HL-60 (cell line): ENCODE data around the gene MRTFA.

ENCODE experiments used
- DNase-seq, 2 experiments: peaks; one replicate each; pipeline ENCODE4 v3.0.0-alpha.2; 2010 to 2020; ENCODE audit warnings: low read depth in 1 of 2, low spot score in 1 of 2
- H3K27ac ChIP-seq: fragments of 250-450 bp; sonication (Bioruptor Pico); replicated peaks from 2 replicates; pipeline ENCODE4 v1.5.1; 2020; ENCODE audit warnings: mild to moderate bottlenecking, moderate library complexity
- H3K27me3 ChIP-seq: fragments of 250-450 bp; sonication (Bioruptor Pico); 2 replicates; pipeline ENCODE4 v1.5.1; 2021; ENCODE audit warnings: mild to moderate bottlenecking, moderate library complexity; ENCODE audit not compliant: insufficient read depth, poor library complexity, severe bottlenecking
- H3K4me3 ChIP-seq: replicated peaks from 2 replicates; pipeline ENCODE4 v1.5.1; 2011; ENCODE audit warnings: mild to moderate bottlenecking, control low read depth, low read length; ENCODE audit not compliant: insufficient read depth
- CTCF ChIP-seq: IDR thresholded peaks from one replicate; pipeline ENCODE4 v1.5.1; 2011; ENCODE audit warnings: low read length, control low read depth, inconsistent platforms; ENCODE audit not compliant: insufficient read depth
- GABPA ChIP-seq: IDR thresholded peaks from 2 replicates; pipeline ENCODE4 v1.6.1; 2012; ENCODE audit warnings: low read depth
- POLR2AphosphoS5 ChIP-seq: IDR thresholded peaks from 2 replicates; pipeline ENCODE4 v1.6.1; 2012; ENCODE audit warnings: low read depth
- REST ChIP-seq: IDR thresholded peaks from 2 replicates; pipeline ENCODE4 v1.6.1; 2012; ENCODE audit warnings: low read depth; ENCODE audit not compliant: insufficient replicate concordance
- SPI1 ChIP-seq: IDR thresholded peaks from 2 replicates; pipeline ENCODE4 v1.6.1; 2012; ENCODE audit warnings: low read depth, mild to moderate bottlenecking, borderline replicate concordance

MRTFA gene

GRCh38 chr22:40364431-40364830 is 272.1 kb downstream of the MRTFA start:
- Histone ChIP-seq H3K27ac (no peak overlapping the region), H3K4me3 (no peak overlapping the region), H3K27me3 (no peaks in the 10 kb centered on the region)
- TF ChIP-seq CTCF (no peak), REST (no peak), SPI1 (no peak), POLR2AphosphoS5 (no peak), GABPA (no peak)
- no peak for DNase-seq

GRCh38 chr22:40363059-40363458 is 273.5 kb downstream of the MRTFA start:
- no peak for DNase-seq
- H3K27me3 ChIP-seq = no peaks in the 10 kb centered on the region
- no peak overlapping the region for H3K27ac ChIP-seq
- TF ChIP-seq SPI1 (no peak), POLR2AphosphoS5 (no peak)
- H3K4me3 ChIP-seq = no peak overlapping the region

GRCh38 chr22:40361100-40361499 is 275.4 kb downstream of the MRTFA start:
- Histone ChIP-seq H3K4me3 (no peak overlapping the region), H3K27ac (no peak overlapping the region), H3K27me3 (no peaks in the 10 kb centered on the region)
- DNase-seq = no peak
- TF ChIP-seq CTCF (no peak), POLR2AphosphoS5 (no peak), GABPA (no peak)
